AML-193 (cell line): Measurements from ENCODE around the gene LBH.

Source experiments
- DNase-seq, 2 experiments: peaks; one replicate each; lab custom pipeline; 2025; lab: John Stamatoyannopoulos, UW

The LBH gene

GRCh38 chr2:30231212-30231995 is at the start of gene LBH:
Gene LBH (plus strand): TSS chr2:30231534. CDS start chr2:30231739, 205 bp downstream.
- DNase-seq, result no peak

- DNase-seq, result no peak
These were observed 47.3 kb upstream of the LBH start for GRCh38 chr2:30184035-30184434.

- peak; percentile 12 to 19 for DNase-seq
These were observed 46.2 kb upstream of the LBH start for GRCh38 chr2:30185178-30185577.

- no peak for DNase-seq
These were observed 43.0 kb upstream of the LBH start for GRCh38 chr2:30188292-30188691.

GRCh38 chr2:30190637-30191036 is 40.7 kb upstream of the LBH start:
- no peak for DNase-seq

- DNase-seq, result no peak
These were observed 40.2 kb upstream of the LBH start for GRCh38 chr2:30191107-30191506.

GRCh38 chr2:30191819-30192271 is 39.5 kb upstream of the LBH start:
- DNase-seq, result no peak

GRCh38 chr2:30192314-30192713 is 39.0 kb upstream of the LBH start:
- DNase-seq, result no peak

- DNase-seq, result no peak
These were observed 38.1 kb upstream of the LBH start for GRCh38 chr2:30193104-30193681.

- DNase-seq, result no peak
These were observed 36.9 kb upstream of the LBH start for GRCh38 chr2:30194421-30194820.

- no peak for DNase-seq
These were observed 36.3 kb upstream of the LBH start for GRCh38 chr2:30195016-30195415.

- DNase-seq, result no peak
These were observed 33.7 kb upstream of the LBH start for GRCh38 chr2:30197570-30198192.

GRCh38 chr2:30201990-30202389 is 29.3 kb upstream of the LBH start:
- no peak for DNase-seq

GRCh38 chr2:30203156-30203555 is 28.2 kb upstream of the LBH start:
- no peak for DNase-seq

- DNase-seq, result no peak
These were observed 27.1 kb upstream of the LBH start for GRCh38 chr2:30204281-30204680.

GRCh38 chr2:30205456-30205855 is 25.9 kb upstream of the LBH start:
- no peak for DNase-seq

GRCh38 chr2:30206461-30207430 is 24.6 kb upstream of the LBH start:
- DNase-seq, result no peak

- peak; percentile 19 to 32 for DNase-seq
These were observed 22.9 kb upstream of the LBH start for GRCh38 chr2:30208453-30208852.

- no peak for DNase-seq
These were observed 22.1 kb upstream of the LBH start for GRCh38 chr2:30209227-30209626.

GRCh38 chr2:30213326-30213725 is 18.0 kb upstream of the LBH start:
- DNase-seq, result no peak

GRCh38 chr2:30213907-30214463 is 17.3 kb upstream of the LBH start:
- DNase-seq, result no peak

- DNase-seq, result no peak
These were observed 15.2 kb upstream of the LBH start for GRCh38 chr2:30216157-30216556.
